Spleen (tissue), 11 donors: ENCODE results near the gene IKBKG. TPM values are rescaled to one million over a fixed set of nuclear protein-coding genes. Genes with fewer than 3 reads are reported as not detected.

Experiments
- DNase-seq: peaks from one replicate; pipeline ENCODE4 v3.0.0-alpha.2; 2020
- H3K27ac ChIP-seq, 8 donors: fragments of 200-600 bp; sonication (generic) in 7 of 8; 1 replicate in 4 of 8; 2 replicates in 4 of 8; pipeline versions ENCODE4 v1.5.0 to v1.8.0; 2016 to 2021; ENCODE audit warnings: inconsistent platforms in 4 of 8, mild to moderate bottlenecking in 4 of 8, moderate library complexity in 1 of 8
- H3K27me3 ChIP-seq, 7 donors: fragments of 200-600 bp; sonication (generic) in 6 of 7; replicated peaks in 1 of 7; 1 replicate in 4 of 7; 2 replicates in 3 of 7; pipeline versions ENCODE4 v1.5.0 to v1.8.0; 2016 to 2021; ENCODE audit warnings: inconsistent platforms in 3 of 7, mild to moderate bottlenecking in 1 of 7
- H3K36me3 ChIP-seq, 6 donors: fragments of 200-600 bp; sonication (generic) in 5 of 6; 1 replicate in 4 of 6; 2 replicates in 2 of 6; pipeline versions ENCODE4 v1.5.0 to v1.8.0; 2016 to 2021; ENCODE audit warnings: inconsistent platforms in 2 of 6
- H3K4me1 ChIP-seq, 6 donors: fragments of 200-600 bp; sonication (generic) in 5 of 6; 1 replicate in 3 of 6; 2 replicates in 3 of 6; pipeline versions ENCODE4 v1.5.0 to v1.8.0; 2016 to 2021; ENCODE audit warnings: inconsistent platforms in 3 of 6
- H3K4me3 ChIP-seq, 8 donors: fragments of 200-600 bp; sonication (generic) in 7 of 8; 1 replicate in 4 of 8; 2 replicates in 4 of 8; pipeline versions ENCODE4 v1.5.0 to v1.8.0; 2016 to 2021; ENCODE audit warnings: inconsistent platforms in 4 of 8, mild to moderate bottlenecking in 4 of 8, moderate library complexity in 2 of 8
- H3K9me3 ChIP-seq, 8 donors: fragments of 200-600 bp; sonication (generic) in 7 of 8; 1 replicate in 4 of 8; 2 replicates in 4 of 8; pipeline versions ENCODE4 v1.5.0 to v1.8.0; 2016 to 2021; ENCODE audit warnings: inconsistent platforms in 4 of 8
- POLR2A ChIP-seq, 3 donors: fragments of 450-650 bp; IDR thresholded peaks; one replicate each; pipeline ENCODE4 v1.5.1; 2017; ENCODE audit warnings: antibody characterized with exemption in 3 of 3, mild to moderate bottlenecking in 1 of 3
- POLR2AphosphoS5 ChIP-seq, 3 donors: sonication (generic); formaldehyde crosslinking; IDR thresholded peaks; one replicate each; pipeline ENCODE4 v1.5.1; 2017; ENCODE audit warnings: antibody characterized with exemption in 3 of 3
- WGBS, 5 donors: extraction: QIAGEN DNeasy Blood & Tissue Kit in 3 of 5; methylation state at CpG; one replicate each; pipeline versions ENCODE4 v1.1.5 to v1.1.7; 2013 to 2018; 5-methylcytosine and 5-hydroxymethylcytosine counted together
- intact Hi-C: fragments of 100-400 bp; cut with DNase I; formaldehyde crosslinking; loops from one replicate; pipeline ENCODE4 v1.15.0; 2023; ENCODE audit warnings: low total_unique reads
- polyA plus RNA-seq, 3 donors: library from polyadenylated mRNA; stranded (reverse); fragments of 200-250 nt; gene quantifications; one replicate each; pipeline ENCODE4 v1.2.1, GENCODE V29; 2013
- total RNA-seq, 7 donors: library from RNA; depleted of rRNA in 3 of 7; stranded (reverse); fragments of >200 nt in 3 of 7; fragmentation: NEBNext Ultra II Directional in 4 of 7; extraction: Animal tissue kit (Norgen Biotek cat#: 25700) in 4 of 7; gene quantifications; one replicate each; pipeline versions ENCODE4 v1.1.0 to v1.2.1, GENCODE V29; 2016 to 2021
- TF ChIP-seq, protein P1 (sequence below), 11 experiments: fragments of 200-600 bp in 7 of 11; fragments of 450-650 bp in 4 of 11; sonication (generic) in 4 of 11; IDR thresholded peaks in 8 of 11; conservative IDR thresholded peaks in 3 of 11; 1 replicate in 7 of 11; 2 replicates in 4 of 11; pipeline versions ENCODE4 v1.4.0 to v1.8.0; 2016 to 2021; ENCODE audit warnings: antibody characterized with exemption in 11 of 11, inconsistent platforms in 4 of 11, mild to moderate bottlenecking in 1 of 11
- donor health status: healthy with polysubstance abuse.
- donor health status: DM: no; HTN: no; CAD: no; lungs with moderate emphysema.
- donor health status: DM: no; HTN: no; CAD: no.
- donor health status: Bipolar disorder and iron deficiency.
- donor health status: healthy.
- donor health status: DM: no; HTN: no; CAD: no.
- donor health status: DM: yes; HTN: yes; CAD: no.

Gene IKBKG
- total and polyA plus RNA-seq, 10 donors = 18.9 to 66.6 (median 43.1) TPM

DNA sequence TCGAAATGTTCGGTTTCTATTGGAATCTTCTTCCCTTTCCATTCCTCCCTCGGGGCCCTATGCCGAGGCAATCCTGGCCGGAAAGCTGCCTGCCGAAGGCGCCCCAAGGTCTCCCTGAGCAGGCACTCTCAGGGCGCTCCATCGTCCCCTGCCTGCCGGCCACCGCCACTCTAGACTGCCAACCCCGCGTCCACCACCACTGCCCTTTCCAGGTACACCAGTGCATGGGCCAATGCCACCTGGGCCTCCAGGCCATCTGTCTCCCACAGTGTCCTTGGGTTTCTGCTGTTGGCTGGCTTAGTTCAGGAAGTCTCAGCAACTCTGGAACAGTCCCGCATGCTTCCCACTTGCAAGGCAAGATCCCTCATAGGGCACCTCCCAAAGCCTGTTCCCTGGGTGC lies 52.1 kb downstream of the IKBKG start:
- Histone ChIP-seq H3K9me3 (no peaks in the 10 kb centered on the region), H3K4me3 (no peak overlapping the region), H3K4me1 (no peaks in the 10 kb centered on the region), H3K27me3 (peaks cover 0 to 6% (median 0%) of the 10 kb centered on the region in 7 donors), H3K36me3 (no peaks in the 10 kb centered on the region), H3K27ac (no peak overlapping the region)
- DNase-seq = no peak
- intact Hi-C loops = no loop called here
- TF ChIP-seq POLR2AphosphoS5 (IDR thresholded peaks at IDR 0.05) (no peak), POLR2A (IDR thresholded peaks at IDR 0.05) (no peak)
- TF ChIP-seq, protein P1, sequence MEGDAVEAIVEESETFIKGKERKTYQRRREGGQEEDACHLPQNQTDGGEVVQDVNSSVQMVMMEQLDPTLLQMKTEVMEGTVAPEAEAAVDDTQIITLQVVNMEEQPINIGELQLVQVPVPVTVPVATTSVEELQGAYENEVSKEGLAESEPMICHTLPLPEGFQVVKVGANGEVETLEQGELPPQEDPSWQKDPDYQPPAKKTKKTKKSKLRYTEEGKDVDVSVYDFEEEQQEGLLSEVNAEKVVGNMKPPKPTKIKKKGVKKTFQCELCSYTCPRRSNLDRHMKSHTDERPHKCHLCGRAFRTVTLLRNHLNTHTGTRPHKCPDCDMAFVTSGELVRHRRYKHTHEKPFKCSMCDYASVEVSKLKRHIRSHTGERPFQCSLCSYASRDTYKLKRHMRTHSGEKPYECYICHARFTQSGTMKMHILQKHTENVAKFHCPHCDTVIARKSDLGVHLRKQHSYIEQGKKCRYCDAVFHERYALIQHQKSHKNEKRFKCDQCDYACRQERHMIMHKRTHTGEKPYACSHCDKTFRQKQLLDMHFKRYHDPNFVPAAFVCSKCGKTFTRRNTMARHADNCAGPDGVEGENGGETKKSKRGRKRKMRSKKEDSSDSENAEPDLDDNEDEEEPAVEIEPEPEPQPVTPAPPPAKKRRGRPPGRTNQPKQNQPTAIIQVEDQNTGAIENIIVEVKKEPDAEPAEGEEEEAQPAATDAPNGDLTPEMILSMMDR (IDR thresholded peaks at IDR 0.05 in 8 of 11, conservative IDR thresholded peaks at IDR 0.05 in 3 of 11) = no peak
- 90 to 93% (median 92%) methylated on average over 14 of the region's 14 CpGs for WGBS, 5 donors

DNA sequence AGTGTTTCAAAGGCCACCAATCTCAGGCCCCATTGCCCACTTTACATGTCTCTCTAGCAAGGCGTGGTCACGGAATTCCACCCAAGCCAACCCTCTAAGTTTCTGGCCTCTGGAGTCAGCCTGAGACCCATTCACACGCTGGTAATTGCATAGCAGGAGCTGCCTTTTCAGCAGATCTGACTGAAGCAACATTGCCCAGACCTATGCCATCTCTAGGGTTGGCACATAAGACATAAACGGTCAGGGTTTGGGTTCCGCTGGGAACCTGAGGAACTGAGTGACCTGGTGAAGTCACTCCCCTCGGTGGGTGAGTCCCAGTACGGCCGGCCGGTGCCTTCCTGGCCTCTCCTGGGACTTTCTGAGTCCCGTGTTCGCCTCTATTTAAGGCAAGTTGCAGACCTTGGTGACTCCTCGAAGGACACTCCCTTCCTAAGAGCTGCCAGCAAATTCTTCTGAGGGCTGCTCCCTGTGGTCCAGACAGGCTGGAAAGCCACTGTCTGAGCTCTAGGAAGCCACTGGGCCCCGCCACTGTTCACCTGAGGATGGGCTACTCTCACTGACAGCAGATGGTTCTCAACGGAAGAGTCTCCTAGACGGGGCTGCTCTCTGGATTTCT lies 53.4 kb downstream of the IKBKG start:
- DNase-seq = no peak
- intact Hi-C loops = no loop called here
- Histone ChIP-seq H3K4me3 (no peak overlapping the region), H3K27me3 (peaks cover 0 to 6% (median 0%) of the 10 kb centered on the region in 7 donors), H3K36me3 (no peaks in the 10 kb centered on the region), H3K27ac (no peak overlapping the region), H3K4me1 (no peaks in the 10 kb centered on the region), H3K9me3 (no peaks in the 10 kb centered on the region)
- TF ChIP-seq POLR2A (IDR thresholded peaks at IDR 0.05) (no peak), POLR2AphosphoS5 (IDR thresholded peaks at IDR 0.05) (no peak)
- TF ChIP-seq, protein P1 (IDR thresholded peaks at IDR 0.05 in 8 of 11, conservative IDR thresholded peaks at IDR 0.05 in 3 of 11) = no peak
- WGBS, 5 donors = 64 to 88% (median 81%) methylated on average over 3 to 15 of the region's 15 CpGs

DNA sequence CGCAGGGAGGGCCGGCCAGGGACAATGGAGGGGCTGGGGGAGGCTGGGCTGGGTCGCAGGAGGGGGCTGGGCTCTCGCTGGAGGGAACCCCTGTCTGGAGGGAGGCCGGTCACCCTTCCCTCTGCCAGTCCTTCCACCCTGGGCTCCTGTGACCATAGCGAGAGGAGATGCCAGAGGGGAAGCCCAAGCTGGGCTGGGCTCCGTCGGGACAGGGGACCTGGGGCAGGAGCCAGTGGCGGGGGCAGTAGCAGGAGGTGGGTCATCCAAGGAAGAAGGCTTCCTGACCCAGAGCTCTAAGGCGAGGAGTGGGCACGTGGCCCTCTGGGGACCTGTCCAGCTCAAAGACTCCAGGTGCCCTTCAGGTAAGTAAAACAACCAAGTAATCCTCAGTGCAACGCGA lies 54.8 kb downstream of the IKBKG start:
- TF ChIP-seq POLR2AphosphoS5 (IDR thresholded peaks at IDR 0.05) (no peak), POLR2A (IDR thresholded peaks at IDR 0.05) (no peak)
- TF ChIP-seq, protein P1 (IDR thresholded peaks at IDR 0.05 in 8 of 11, conservative IDR thresholded peaks at IDR 0.05 in 3 of 11) = no peak
- 79 to 90% (median 85%) methylated on average over 10 to 13 of the region's 13 CpGs for WGBS, 5 donors
- Histone ChIP-seq H3K27ac (no peak overlapping the region), H3K4me3 (no peak overlapping the region), H3K9me3 (no peaks in the 10 kb centered on the region), H3K4me1 (no peaks in the 10 kb centered on the region), H3K27me3 (peaks cover 0 to 6% (median 0%) of the 10 kb centered on the region in 7 donors), H3K36me3 (no peaks in the 10 kb centered on the region)
- intact Hi-C loops = no loop called here
- DNase-seq = no peak

DNA sequence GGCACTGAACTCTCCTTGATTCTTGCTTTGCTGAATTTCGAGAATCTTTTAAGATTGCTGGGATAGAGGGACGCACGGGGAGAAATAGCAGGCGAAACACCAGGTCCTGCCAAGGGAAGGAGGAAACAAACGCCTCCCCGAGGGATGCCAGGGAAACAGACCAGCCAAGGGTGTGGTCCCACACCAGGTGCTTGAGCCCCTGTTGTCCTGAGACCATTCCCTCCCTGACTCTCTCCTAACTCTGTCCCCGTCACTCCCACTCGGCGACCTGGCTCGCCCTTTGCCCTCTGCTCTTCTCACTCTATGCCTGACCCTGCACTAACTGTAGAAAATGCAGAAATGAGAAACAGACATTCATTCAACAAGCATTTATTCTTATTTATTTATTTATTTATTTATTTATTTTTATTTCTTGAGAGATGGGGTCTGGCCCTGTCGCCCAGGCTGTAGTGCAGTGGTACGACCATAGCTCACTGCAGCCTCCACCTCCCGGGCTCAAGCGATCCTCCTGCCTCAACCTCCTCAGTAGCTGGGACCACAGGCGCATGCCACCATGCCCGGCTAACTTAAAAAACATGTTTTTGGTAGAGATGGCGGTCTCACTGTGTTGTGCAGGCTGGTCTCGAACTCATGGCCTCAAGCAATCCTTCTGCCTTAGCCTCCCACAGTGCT lies 55.5 kb downstream of the IKBKG start:
- Histone ChIP-seq H3K4me3 (no peak overlapping the region), H3K36me3 (no peaks in the 10 kb centered on the region), H3K27me3 (peaks cover 0 to 6% (median 0%) of the 10 kb centered on the region in 7 donors), H3K4me1 (no peaks in the 10 kb centered on the region), H3K9me3 (no peaks in the 10 kb centered on the region), H3K27ac (no peak overlapping the region)
- no peak for DNase-seq
- intact Hi-C loops = no loop called here
- 85 to 96% (median 94%) methylated on average over 18 of the region's 18 CpGs for WGBS, 5 donors
- no peak for TF ChIP-seq POLR2A (IDR thresholded peaks at IDR 0.05)
- TF ChIP-seq, protein P1 (IDR thresholded peaks at IDR 0.05 in 8 of 11, conservative IDR thresholded peaks at IDR 0.05 in 3 of 11) = no peak
- no peak for TF ChIP-seq POLR2AphosphoS5 (IDR thresholded peaks at IDR 0.05)
